Activated B cell treated with CpG ODN at 0.5 μM for 24 hours (primary cell): ENCODE data around the gene MAPKAPK3. TPM values are rescaled to one million over a fixed set of nuclear protein-coding genes. Genes with fewer than 3 reads are reported as not detected.

ENCODE experiments used
- ATAC-seq: fragments of 200-7000 bp; cut with Tn5 transposase; one replicate; pipeline ENCODE4 v1.10.0; 2021; ENCODE audit warnings: low read depth, mild to moderate bottlenecking, moderate library complexity
- CTCF ChIA-PET: fragments of 350-600 bp; sonication (Branson Sonifier 250); formaldehyde crosslinking; loops from one replicate; lab custom pipeline; 2021; ENCODE audit warnings: antibody characterized with exemption; lab: Charles Lee
- POLR2A ChIA-PET: fragments of 350-600 bp; sonication (Branson Sonifier 250); formaldehyde crosslinking; loops from one replicate; lab custom pipeline; 2021; ENCODE audit warnings: antibody characterized with exemption; lab: Charles Lee
- DNase-seq: peaks from one replicate; pipeline ENCODE4 v3.0.0; 2022
- H3K27ac Mint-ChIP-seq: one replicate; pipeline ENCODE4 v1.8.0; 2020; ENCODE audit warnings: mixed read lengths
- H3K27me3 Mint-ChIP-seq: one replicate; pipeline ENCODE4 v1.8.0; 2021; ENCODE audit warnings: mixed read lengths
- H3K36me3 Mint-ChIP-seq: one replicate; pipeline ENCODE4 v1.8.0; 2021; ENCODE audit warnings: low read depth, mixed read lengths
- H3K4me1 Mint-ChIP-seq: one replicate; pipeline ENCODE4 v1.8.0; 2021; ENCODE audit warnings: mixed read lengths
- H3K4me3 Mint-ChIP-seq: one replicate; pipeline ENCODE4 v1.8.0; 2020; ENCODE audit warnings: mild to moderate bottlenecking, mixed read lengths
- H3K9me3 Mint-ChIP-seq: one replicate; pipeline ENCODE4 v1.8.0; 2020; ENCODE audit warnings: mixed read lengths
- CTCF ChIP-seq: fragments of 200-600 bp; IDR thresholded peaks from one replicate; pipeline ENCODE4 v1.8.0; 2022; ENCODE audit warnings: antibody characterized with exemption, mild to moderate bottlenecking
- intact Hi-C: fragments of 100-400 bp; cut with micrococcal nuclease; formaldehyde crosslinking; loops from one replicate; pipeline ENCODE4 v1.15.1; 2024
- total RNA-seq: library from RNA; stranded (reverse); gene quantifications from 2 replicates; pipeline ENCODE4 v1.2.3, GENCODE V29; 2022

The MAPKAPK3 gene
- total RNA-seq, 1 donor from 2014 or later: 18.2 TPM

DNA sequence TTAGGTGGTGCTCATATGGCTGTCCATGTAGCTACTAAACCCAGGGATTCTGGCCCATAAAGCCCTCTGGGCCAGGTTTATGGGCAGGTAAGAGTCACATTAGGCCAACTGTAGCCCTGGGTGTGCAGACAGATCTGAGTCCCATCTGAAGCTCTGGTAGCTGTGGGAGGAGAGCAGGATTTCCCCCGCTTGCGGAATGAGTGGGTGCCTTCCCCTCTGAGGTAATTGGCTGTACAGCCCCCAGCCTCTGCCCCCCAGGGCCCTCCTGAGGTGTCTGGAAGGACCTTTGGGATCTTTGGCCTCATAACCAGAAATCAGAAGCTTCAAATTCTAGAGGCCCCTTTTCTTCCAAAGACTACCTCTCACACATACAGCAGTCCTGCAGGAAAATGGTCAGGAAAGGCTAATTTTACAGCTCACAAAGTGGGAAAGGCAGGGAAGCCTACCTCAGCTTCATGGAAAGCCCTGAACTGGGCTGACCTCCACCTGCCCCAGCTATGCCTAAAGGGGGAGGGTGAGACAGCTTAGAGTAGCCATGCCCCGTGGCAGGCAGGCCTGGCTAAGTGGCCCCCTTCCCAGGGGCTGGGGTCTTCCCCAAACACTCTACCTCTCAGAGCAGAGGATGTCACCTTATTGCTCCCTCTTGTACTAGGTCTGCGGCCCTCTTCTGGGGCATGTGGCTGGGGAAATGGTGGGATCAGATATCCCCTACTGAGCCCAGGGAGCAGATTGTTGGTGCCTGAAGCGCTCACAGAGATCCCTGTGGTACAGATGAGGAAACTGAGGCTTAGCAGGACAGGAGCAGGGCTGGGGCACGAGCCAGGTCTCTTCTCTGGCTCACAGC lies 30.8 kb upstream of the MAPKAPK3 start:
- no peak for DNase-seq
- Mint-ChIP-seq H3K9me3 (no peaks in the 10 kb centered on the region), H3K4me3 (no peak overlapping the region), H3K27me3 (no peaks in the 10 kb centered on the region), H3K4me1 (peaks cover 25% of the 10 kb centered on the region), H3K36me3 (peaks cover 15% of the 10 kb centered on the region), H3K27ac (no peak overlapping the region)
- TF ChIP-seq CTCF: no peak
- ATAC-seq: no peak
- intact Hi-C loops: no loop called here
- ChIA-PET CTCF (interaction anchor here (1.7 to 2.5 kb wide), 2 partner anchors 15 to 27 kb away, joined by 5 to 11 read pairs; no protein-coding TSS in a partner anchor), POLR2A (interaction anchor here (1.0 to 7.3 kb wide), 3 partner anchors 16 to 249 kb away, joined by 3 to 82 read pairs (median 4); partner anchors contain the start of genes CISH and HEMK1)

GRCh38 chr3:50586763-50587070 lies 30.2 kb upstream of the MAPKAPK3 start:
- intact Hi-C loops: no loop called here
- no peaks in the 10 kb centered on the region for H3K9me3 Mint-ChIP-seq
- ChIA-PET POLR2A (interaction anchor here (1.0 to 7.3 kb wide), 3 partner anchors 17 to 249 kb away, joined by 3 to 82 read pairs (median 4); partner anchors contain the start of genes CISH and HEMK1), CTCF (interaction anchor here (1.4 to 2.5 kb wide), 3 partner anchors 16 to 29 kb away, joined by 5 to 11 read pairs (median 5); no protein-coding TSS in a partner anchor)
- ATAC-seq (no peak), DNase-seq (no peak)
- H3K4me1 Mint-ChIP-seq: peaks cover 31% of the 10 kb centered on the region
- no peak overlapping the region for H3K27ac Mint-ChIP-seq
- H3K36me3 Mint-ChIP-seq: peaks cover 11% of the 10 kb centered on the region
- no peaks in the 10 kb centered on the region for H3K27me3 Mint-ChIP-seq
- TF ChIP-seq CTCF: no peak
- H3K4me3 Mint-ChIP-seq: no peak overlapping the region

GRCh38 chr3:50587373-50587772 lies 29.6 kb upstream of the MAPKAPK3 start:
- Mint-ChIP-seq H3K4me1 (peaks cover 32% of the 10 kb centered on the region), H3K27me3 (no peaks in the 10 kb centered on the region), H3K27ac (peak overlapping the region; percentile 27), H3K36me3 (peaks cover 8% of the 10 kb centered on the region), H3K4me3 (no peak overlapping the region), H3K9me3 (no peaks in the 10 kb centered on the region)
- ATAC-seq: no peak
- CTCF ChIA-PET: interaction anchor here (1.4 to 2.5 kb wide), 2 partner anchors 17 to 29 kb away, joined by 5 to 11 read pairs; no protein-coding TSS in a partner anchor
- intact Hi-C loops: no loop called here
- DNase-seq: no peak
- POLR2A ChIA-PET: interaction anchor here (7.3 kb wide), 1 partner anchor 17 kb away, joined by 82 read pairs; the partner anchor contains the start of gene HEMK1
- no peak for TF ChIP-seq CTCF

DNA sequence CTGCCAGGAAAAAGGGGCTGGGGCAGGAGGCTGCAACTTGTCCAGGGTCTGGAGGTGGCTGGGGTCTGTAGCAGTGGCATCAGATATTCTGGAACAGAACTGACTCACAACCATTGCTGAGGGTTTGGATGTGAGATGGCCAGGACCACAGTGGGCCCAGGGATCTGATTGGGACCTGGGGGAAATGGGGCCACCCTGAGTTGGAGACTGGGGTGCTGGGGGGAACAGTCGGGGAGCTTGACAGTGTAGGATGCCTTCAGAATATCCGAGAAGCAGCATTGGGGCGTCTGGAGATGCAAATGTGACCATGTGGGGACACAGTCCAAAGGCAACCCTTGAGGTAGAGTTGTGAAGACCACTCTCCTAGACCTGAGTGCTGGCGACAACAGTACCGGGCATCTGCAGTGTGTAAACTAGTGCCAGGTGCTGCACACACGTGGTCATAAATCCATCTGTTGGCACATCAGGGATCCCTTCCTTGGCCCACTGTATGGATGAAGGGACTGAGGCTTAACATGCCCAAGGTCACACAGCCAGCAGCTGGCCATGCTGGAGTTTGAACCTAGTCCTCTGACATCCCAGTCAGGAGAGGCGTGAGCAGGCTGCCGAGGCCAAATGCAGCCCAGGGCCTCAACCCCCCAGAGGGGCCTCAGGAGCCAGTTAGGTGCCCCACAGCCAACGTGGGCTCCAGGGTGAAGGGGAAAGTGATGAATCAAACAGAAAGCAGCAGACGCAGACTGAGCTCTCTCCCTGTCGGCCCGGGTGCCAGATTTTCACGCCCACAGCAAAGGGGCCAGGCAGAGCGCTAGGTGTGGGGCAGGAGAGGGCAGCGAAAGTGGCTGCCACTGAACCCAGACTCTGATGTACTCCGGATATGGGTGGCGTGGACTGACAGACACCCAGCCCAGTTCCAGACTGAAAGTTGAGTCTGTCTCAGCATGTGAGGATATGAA lies 28.9 kb upstream of the MAPKAPK3 start:
- DNase-seq (no peak), ATAC-seq (peak; percentile 6)
- no peaks in the 10 kb centered on the region for H3K9me3 Mint-ChIP-seq
- no peak for TF ChIP-seq CTCF
- no peaks in the 10 kb centered on the region for H3K27me3 Mint-ChIP-seq
- peaks cover 8% of the 10 kb centered on the region for H3K36me3 Mint-ChIP-seq
- H3K4me1 Mint-ChIP-seq: peaks cover 34% of the 10 kb centered on the region
- no peak overlapping the region for H3K4me3 Mint-ChIP-seq
- intact Hi-C loops: no loop called here
- ChIA-PET CTCF (interaction anchor here (1.4 to 5.2 kb wide), 2 partner anchors 17 to 28 kb away, joined by 5 to 41 read pairs; partner anchors contain the start of gene HEMK1), POLR2A (interaction anchor here (0.9 to 7.3 kb wide), 6 partner anchors 10 to 24 kb away, joined by 3 to 82 read pairs (median 10); partner anchors contain the start of genes C3orf18, CISH and HEMK1)
- peak overlapping the region; percentile 63 for H3K27ac Mint-ChIP-seq
